Activated naive CD8-positive, alpha-beta T cell treated with anti-CD3 and anti-CD28 coated beads, Interleukin-2, amount 50 U/mL, for 24 hours (primary cell): ENCODE data around the gene PPOX.

ENCODE experiments used
- ATAC-seq: fragments of 150-1000 bp; cut with Tn5 transposase; one replicate; pipeline ENCODE4 v1.10.0; 2021
- DNase-seq: peaks from one replicate; pipeline ENCODE4 v3.0.0; 2021
- H3K27ac Mint-ChIP-seq: one replicate; pipeline ENCODE4 v1.8.0; 2021; ENCODE audit warnings: mild to moderate bottlenecking, mixed read lengths
- H3K27me3 Mint-ChIP-seq: one replicate; pipeline ENCODE4 v1.8.0; 2021; ENCODE audit warnings: mixed read lengths
- H3K36me3 Mint-ChIP-seq: one replicate; pipeline ENCODE4 v1.8.0; 2021; ENCODE audit warnings: low read depth, mixed read lengths
- H3K4me1 Mint-ChIP-seq: one replicate; pipeline ENCODE4 v1.8.0; 2021; ENCODE audit warnings: mixed read lengths
- H3K4me3 Mint-ChIP-seq: one replicate; pipeline ENCODE4 v1.8.0; 2021; ENCODE audit warnings: mild to moderate bottlenecking, moderate library complexity, mixed read lengths
- H3K9me3 Mint-ChIP-seq: one replicate; pipeline ENCODE4 v1.8.0; 2021; ENCODE audit warnings: mixed read lengths

PPOX gene

DNA sequence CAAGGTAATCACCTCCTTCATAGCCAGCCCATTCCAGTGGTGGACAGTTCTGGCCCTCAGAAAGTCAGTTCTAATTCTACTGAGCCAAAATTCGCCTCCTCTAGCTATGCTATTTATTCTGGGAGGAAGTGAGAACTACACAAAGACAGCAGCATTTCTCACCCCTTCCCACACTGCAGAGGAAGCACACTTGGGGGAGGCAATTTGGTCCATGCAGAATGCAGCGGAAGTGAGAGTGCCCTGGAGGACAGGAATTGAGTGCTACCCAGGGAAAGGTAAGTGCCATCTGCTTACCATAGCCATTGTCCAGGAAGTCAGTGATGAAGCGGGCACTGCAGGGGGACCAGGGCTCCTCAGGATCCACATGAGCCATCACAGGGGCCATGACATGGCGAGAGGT is 28.9 kb downstream of the PPOX start:
- H3K4me3 Mint-ChIP-seq, result no peak overlapping the region
- peak overlapping the region; percentile 42 for H3K27ac Mint-ChIP-seq
- H3K36me3 Mint-ChIP-seq, result no peaks in the 10 kb centered on the region
- ATAC-seq (no peak), DNase-seq (no peak)
- no peaks in the 10 kb centered on the region for H3K9me3 Mint-ChIP-seq
- no peaks in the 10 kb centered on the region for H3K27me3 Mint-ChIP-seq
- peaks cover 31% of the 10 kb centered on the region for H3K4me1 Mint-ChIP-seq

DNA sequence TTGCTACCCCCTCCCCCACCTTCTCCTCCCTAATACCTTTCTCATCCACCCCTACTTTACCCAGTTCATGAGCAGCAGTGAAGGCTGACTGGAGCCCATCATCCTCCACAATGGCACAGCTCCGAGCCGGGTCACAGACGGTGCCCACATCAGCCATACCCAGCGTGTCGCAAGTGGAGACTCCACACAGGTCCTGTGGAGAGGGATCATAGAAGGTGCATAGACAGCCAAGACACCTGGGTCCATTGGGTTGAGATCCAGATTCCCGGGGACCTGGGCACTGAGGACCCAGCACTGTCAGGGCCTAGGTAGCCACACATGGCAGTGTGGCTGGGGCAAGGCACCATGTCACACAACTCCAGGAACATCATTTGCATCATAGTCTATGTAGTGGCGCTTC is 29.9 kb downstream of the PPOX start:
- no peak for ATAC-seq
- no peak overlapping the region for H3K27ac Mint-ChIP-seq
- no peak overlapping the region for H3K4me3 Mint-ChIP-seq
- no peaks in the 10 kb centered on the region for H3K27me3 Mint-ChIP-seq
- H3K9me3 Mint-ChIP-seq, result no peaks in the 10 kb centered on the region
- no peak for DNase-seq
- peaks cover 41% of the 10 kb centered on the region for H3K4me1 Mint-ChIP-seq
- no peaks in the 10 kb centered on the region for H3K36me3 Mint-ChIP-seq

DNA sequence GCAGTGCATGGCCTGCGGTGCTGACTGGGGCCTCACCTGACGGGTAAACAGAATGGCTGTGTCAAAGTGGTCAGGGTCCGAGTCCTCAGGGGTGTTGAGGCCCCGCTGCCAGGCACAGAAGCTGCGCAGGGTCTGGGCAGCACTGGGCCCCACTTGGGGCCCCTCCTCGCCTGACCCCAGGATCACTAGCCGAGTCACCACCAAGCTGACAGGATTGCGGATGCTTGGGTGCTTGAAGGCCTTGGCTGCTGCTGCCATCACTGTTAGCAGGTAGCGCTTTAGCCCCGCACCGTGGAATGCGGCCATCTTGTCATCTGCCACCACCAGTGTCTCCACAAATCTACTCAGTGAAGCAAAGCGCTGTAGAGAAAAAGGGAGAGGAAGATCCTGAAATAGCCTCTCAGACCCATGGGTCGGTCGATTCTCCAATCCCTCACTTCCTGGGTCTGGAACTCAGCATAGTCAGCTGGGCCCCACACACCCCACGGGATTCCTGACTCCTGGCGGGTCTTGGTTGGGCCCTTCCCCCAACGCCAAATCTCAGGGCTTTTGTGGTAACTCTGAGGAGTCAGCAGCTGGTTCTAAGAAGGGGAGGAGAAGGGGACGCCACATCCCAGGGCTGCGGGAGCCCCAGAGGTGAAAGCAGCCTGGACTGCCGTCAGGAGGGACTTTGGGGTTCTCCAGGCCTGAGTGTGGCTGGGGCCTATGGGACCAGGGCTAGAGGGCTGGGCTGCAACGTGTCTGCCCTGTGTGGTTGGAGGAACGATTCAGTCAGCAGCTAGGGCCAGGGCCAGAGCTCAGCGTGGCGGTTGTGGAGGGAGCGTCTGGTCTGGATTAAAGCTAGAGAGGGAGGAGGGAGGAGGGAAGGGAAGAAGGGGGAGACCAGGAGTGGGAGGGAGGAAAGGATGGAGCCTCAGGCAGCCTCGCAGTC is 30.6 kb downstream of the PPOX start:
- Mint-ChIP-seq H3K27ac (no peak overlapping the region), H3K4me3 (no peak overlapping the region), H3K27me3 (no peaks in the 10 kb centered on the region), H3K4me1 (peaks cover 48% of the 10 kb centered on the region), H3K9me3 (no peaks in the 10 kb centered on the region), H3K36me3 (no peaks in the 10 kb centered on the region)
- ATAC-seq, result no peak
- DNase-seq, result no peak

DNA sequence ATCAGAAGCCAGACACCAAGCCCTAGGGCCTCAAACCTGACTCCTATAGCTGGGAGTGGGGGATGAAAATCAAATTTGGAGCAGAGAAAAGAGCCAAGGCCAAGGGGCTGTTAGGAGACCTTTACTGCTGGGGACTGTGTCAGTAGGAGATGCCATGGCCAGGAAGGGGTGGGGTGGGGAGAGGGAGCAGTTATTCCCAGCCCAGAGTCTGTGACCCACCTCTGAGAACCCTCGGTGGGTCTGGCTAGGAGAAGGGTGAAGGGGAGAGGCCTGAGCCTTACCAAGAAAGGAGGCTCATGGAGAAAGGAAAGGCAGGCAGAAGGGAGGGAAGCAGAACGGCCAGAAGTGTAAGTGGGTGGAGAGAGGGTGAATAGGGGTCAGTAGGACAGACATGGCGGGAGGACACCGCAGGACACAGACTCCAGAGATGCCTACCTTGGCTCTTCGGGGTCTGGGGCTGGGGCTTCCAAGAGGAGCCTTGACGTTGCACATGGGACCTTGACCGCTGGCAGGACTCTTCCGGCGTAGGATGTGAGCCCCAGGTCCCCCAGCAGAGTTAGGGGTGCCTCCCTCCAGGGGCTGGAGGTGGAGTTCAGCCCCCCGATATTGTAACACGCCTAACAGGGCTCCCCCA is 31.5 kb downstream of the PPOX start:
- no peaks in the 10 kb centered on the region for H3K27me3 Mint-ChIP-seq
- no peaks in the 10 kb centered on the region for H3K36me3 Mint-ChIP-seq
- H3K9me3 Mint-ChIP-seq, result no peaks in the 10 kb centered on the region
- H3K27ac Mint-ChIP-seq, result no peak overlapping the region
- H3K4me3 Mint-ChIP-seq, result no peak overlapping the region
- no peak for ATAC-seq
- peaks cover 46% of the 10 kb centered on the region for H3K4me1 Mint-ChIP-seq
- DNase-seq, result no peak

DNA sequence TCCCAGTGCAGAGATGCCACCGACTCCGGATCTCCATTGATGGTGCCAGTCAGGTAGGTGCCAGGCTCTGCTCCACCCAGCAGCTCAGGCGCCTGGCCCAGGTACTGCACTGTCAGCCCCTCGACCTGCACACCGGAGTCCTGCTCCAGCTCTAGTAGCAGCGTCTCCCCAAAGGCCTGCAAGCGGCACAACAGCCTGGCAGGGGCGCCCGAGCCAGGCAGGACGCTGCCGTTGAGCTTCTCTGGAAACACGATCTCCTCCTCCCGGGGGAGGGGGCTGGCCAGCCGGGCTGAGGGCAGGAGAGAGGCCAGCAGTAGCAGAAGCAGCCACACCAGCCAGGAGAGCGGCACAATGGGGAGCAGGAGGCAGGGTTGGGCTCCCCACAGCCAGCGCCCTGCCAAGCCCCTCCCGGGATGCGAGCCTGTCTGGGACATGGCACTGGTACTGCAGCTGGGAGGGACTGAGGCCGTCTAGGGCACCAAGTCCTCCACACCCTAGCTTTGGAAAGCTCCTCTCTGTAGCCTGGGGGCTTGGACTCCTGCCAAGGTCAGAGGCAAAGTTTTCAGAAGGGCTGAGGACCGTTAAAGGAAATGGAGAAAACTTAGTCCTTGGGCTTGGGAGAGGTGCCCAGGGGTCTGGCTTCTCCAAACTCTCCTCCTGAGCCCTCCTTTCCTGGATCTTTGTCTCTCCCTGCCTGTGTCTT is 32.1 kb downstream of the PPOX start:
- no peak for DNase-seq
- ATAC-seq, result no peak

DNA sequence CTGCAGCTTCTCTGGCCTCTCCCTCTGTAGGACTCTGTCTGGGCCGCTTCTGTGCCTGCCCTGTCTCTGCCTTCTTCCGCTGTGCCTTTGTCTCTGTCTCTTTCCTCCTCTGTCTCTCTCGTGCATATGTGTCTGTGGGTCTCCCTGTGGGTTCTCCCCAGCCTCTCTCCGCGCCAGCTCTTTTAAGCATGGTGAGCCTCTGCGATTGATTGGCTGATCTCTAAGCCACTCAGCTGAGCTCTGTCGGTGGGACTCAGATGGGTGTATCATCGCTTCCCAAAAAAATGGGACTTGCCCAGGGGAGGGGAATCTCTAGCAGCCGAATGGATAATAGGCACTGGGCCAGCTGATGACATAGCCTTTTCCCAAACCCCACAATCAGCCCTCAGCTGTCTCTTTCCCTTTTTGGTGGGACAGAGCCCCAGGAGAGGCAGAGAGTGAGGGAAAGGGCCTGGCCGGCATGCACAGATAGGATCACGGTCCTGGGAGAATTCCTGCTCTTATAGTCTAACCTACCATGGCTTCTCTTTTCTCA is 32.7 kb downstream of the PPOX start, which contains the start of gene ADAMTS4:
Gene ADAMTS4, minus strand, starts transcription at position 158 of the 535 bp plus-strand sequence. CDS start 427 bp downstream, outside the sequence.
- ATAC-seq (no peak), DNase-seq (no peak)
- H3K9me3 Mint-ChIP-seq, result no peaks in the 10 kb centered on the region
- H3K4me3 Mint-ChIP-seq, result peak within 1 kb of the TSS; percentile 63
- H3K4me1 Mint-ChIP-seq, result peaks cover 54% of the 10 kb centered on the region
- peak within 1 kb of the TSS; percentile 89 for H3K27ac Mint-ChIP-seq
- peaks cover 5% of the 10 kb centered on the region for H3K36me3 Mint-ChIP-seq
- no peaks in the 10 kb centered on the region for H3K27me3 Mint-ChIP-seq

More for the DNA sequence above, 32.1 kb downstream of the PPOX start:
- H3K27ac Mint-ChIP-seq, result no peak overlapping the region
- no peak overlapping the region for H3K4me3 Mint-ChIP-seq
- H3K4me1 Mint-ChIP-seq, result peaks cover 50% of the 10 kb centered on the region
- no peaks in the 10 kb centered on the region for H3K9me3 Mint-ChIP-seq
- H3K27me3 Mint-ChIP-seq, result no peaks in the 10 kb centered on the region
- H3K36me3 Mint-ChIP-seq, result no peaks in the 10 kb centered on the region

DNA sequence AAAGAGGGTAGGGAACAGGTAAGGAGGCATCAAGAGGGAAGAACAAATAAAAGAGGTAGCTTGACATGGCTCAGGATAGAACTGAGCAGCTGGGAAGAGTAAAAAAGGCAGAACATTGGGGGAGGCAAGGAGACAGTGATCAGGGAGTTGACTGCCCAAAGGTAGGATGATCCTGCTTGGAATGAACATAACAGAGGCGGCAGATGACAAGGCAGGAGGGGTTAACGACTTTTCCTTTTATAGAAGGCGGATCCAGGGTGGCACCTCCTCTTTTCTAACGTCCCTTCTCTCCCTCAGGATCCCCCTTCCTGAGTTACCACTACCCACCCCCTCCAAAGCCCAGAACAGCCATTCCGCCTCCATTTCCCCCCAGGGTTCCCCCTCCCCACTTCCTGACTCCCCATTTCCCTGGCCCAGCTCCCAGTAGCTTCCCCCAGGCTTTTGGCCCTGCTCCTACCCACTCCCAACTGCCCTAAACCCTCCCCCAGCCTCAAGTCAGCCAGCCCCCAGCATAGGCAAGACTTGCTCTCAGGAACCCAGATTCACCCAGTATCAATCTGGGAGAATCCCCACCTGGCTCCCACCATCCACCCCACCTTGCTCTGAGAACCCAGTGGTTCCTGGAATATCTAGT is 33.4 kb downstream of the PPOX start:
- peak overlapping the region; percentile 63 for H3K4me3 Mint-ChIP-seq
- H3K36me3 Mint-ChIP-seq, result peaks cover 11% of the 10 kb centered on the region
- H3K27ac Mint-ChIP-seq, result peak overlapping the region; percentile 89
- no peaks in the 10 kb centered on the region for H3K27me3 Mint-ChIP-seq
- H3K4me1 Mint-ChIP-seq, result peaks cover 56% of the 10 kb centered on the region
- no peak for ATAC-seq
- no peak for DNase-seq
- no peaks in the 10 kb centered on the region for H3K9me3 Mint-ChIP-seq

DNA sequence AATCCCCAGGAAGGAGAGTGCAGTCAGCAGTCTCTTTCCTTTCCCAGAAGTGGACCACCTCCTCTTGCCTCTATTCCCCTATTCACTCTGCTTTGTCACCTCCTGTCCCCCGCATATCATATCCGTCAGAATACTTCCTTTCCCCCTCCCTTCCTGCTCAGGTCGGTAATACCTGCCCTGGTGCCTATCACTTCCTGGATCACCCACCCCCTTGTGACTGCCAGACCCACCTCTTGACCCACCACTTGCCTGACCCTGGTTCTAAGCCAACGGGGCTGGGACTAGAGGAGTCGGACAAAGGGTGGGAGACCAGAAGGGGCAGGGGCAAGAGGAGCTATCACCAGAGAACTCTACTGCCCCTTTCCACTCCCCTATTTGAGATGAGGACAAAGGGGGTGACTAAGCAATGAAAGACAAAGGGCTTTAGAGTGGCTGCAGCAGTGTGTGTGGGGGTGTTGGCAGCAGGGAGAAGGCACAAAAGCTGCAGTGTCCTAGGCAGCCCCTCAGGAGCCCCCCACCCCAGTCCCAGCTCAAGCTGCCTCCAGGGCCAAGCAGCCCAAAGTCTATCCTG is 34.3 kb downstream of the PPOX start:
- H3K27me3 Mint-ChIP-seq, result no peaks in the 10 kb centered on the region
- peaks cover 54% of the 10 kb centered on the region for H3K4me1 Mint-ChIP-seq
- DNase-seq (no peak), ATAC-seq (no peak)
- no peaks in the 10 kb centered on the region for H3K9me3 Mint-ChIP-seq
- H3K4me3 Mint-ChIP-seq, result peak overlapping the region; percentile 63
- peaks cover 18% of the 10 kb centered on the region for H3K36me3 Mint-ChIP-seq
- H3K27ac Mint-ChIP-seq, result peak overlapping the region; percentile 89

DNA sequence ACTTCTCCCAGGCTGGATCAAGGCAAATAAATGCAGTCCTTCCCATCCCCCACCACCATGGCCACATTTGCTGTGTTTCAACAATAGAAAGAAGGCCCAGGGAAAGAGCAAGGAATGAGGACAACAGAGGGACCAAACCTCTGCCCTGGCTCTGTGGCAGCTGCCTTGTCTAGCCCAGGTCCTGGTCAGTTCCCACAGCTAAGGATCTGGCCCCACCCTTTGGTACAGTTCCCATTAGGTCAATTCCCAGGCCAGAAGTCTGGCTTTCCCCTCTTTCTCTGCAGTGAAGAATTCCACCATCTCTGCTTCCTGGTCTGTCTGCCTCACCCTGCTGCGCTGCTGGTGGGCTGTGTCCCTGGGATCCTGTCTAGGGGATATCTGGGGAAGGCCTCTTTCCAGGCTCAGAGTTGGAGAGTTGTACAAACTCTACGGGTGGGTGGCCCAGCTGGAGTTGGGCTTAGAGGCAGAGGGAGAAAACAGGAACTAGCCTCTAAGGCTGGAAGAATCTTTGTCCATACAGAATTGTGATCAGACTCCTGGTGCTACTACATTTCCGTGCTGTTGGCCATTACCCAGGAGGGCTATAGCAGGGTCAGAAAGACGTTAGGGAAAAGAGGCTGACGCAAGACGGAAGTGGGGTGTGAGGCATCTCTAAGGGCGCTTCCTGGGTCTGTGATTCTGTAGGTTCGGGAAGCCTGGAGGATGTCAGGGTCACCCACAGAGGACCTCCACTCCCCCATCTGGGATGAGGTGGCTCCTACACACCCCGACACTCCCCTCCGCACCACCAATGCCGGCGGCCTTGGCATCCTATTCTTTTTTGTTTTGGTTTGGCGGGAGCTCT is 35.0 kb downstream of the PPOX start:
- ATAC-seq, result no peak
- no peaks in the 10 kb centered on the region for H3K9me3 Mint-ChIP-seq

DNA sequence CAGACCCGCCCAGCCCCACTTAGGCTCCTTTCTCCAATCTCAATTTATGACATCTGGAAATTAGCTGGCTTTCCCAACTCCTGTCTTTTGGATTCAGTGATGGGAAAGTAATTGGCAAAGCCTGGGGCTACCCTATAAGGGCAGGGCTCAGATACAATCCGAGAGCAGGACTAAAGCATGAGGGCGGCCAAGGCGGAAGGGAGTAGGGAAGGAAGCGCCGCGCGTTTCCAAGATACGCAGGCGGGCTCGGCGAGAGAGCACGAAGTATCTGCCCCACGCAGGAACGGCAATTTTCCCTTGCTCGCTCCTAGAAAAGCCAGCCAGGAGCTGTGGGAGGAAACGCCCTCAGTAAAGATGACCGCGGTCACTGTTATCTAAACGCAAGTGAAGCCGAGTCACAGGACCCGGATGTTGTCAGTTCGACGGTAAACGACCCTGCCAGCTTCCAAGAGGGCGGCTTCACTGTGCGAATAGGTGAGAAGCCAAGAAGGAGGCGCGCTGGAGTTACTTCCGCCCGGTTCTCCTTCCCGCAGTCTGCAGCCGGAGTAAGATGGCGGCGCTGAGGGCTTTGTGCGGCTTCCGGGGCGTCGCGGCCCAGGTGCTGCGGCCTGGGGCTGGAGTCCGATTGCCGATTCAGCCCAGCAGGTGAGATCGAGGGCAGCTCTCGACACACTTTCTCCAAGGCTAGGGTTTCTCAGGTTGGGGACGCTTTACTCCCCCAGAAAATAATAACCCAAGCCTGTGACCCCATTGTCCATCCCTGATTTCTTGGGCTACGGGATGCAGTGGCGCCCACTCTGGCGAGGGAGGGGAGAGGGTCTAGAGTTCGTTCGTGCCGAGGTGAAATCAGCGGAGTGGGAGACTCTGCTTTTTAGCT is 35.8 kb downstream of the PPOX start, which contains the start of gene NDUFS2:
Gene NDUFS2, plus strand, starts transcription at position 532 of the 877 bp plus-strand sequence. Its CDS starts 19 bp downstream, at position 551.
- no peaks in the 10 kb centered on the region for H3K9me3 Mint-ChIP-seq
- no peaks in the 10 kb centered on the region for H3K27me3 Mint-ChIP-seq
- ATAC-seq (peak; percentile 98), DNase-seq (peak; percentile 93)
- H3K4me3 Mint-ChIP-seq, result peak within 1 kb of the TSS; percentile 91
- peaks cover 26% of the 10 kb centered on the region for H3K36me3 Mint-ChIP-seq
- H3K4me1 Mint-ChIP-seq, result peaks cover 60% of the 10 kb centered on the region
- H3K27ac Mint-ChIP-seq, result peak within 1 kb of the TSS; percentile 89

More for the DNA sequence above, 35.0 kb downstream of the PPOX start:
- Mint-ChIP-seq H3K4me3 (peak overlapping the region; percentile 91), H3K36me3 (peaks cover 22% of the 10 kb centered on the region), H3K27me3 (no peaks in the 10 kb centered on the region), H3K27ac (peak overlapping the region; percentile 89), H3K4me1 (peaks cover 54% of the 10 kb centered on the region)
- DNase-seq, result no peak

DNA sequence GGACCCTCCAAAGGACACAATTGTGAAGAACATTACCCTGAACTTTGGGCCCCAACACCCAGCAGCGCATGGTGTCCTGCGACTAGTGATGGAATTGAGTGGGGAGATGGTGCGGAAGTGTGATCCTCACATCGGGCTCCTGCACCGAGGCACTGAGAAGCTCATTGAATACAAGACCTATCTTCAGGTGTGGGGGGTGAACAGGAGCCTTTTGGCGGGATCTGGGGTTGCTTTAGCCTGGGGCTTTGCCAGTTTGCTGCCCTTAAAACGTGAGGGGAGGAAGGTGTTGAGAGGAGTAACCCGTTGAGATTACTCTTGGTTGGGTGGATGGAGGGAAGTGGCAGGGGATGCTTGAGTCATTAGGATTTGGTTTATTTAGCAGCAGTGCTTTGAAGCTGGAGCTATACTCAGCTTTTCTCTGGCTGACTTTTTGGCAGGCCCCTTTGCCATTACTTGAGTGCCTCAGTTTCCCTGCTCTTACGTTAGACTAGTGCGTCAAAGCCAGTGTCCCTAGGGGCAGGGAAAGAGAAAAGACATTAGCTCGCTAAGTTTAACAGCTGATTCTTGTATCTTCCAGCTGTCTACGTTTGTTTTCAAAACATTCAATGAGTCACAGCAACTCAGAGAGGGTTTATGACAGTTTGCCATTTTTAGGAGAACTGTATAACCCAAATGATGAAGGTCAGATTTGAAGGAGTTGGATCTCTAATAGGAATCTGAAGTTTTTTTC is 40.4 kb downstream of the PPOX start:
- Mint-ChIP-seq H3K4me1 (peaks cover 51% of the 10 kb centered on the region), H3K27ac (no peak overlapping the region), H3K4me3 (no peak overlapping the region), H3K27me3 (no peaks in the 10 kb centered on the region), H3K9me3 (no peaks in the 10 kb centered on the region), H3K36me3 (peaks cover 46% of the 10 kb centered on the region)
- DNase-seq (no peak), ATAC-seq (no peak)

DNA sequence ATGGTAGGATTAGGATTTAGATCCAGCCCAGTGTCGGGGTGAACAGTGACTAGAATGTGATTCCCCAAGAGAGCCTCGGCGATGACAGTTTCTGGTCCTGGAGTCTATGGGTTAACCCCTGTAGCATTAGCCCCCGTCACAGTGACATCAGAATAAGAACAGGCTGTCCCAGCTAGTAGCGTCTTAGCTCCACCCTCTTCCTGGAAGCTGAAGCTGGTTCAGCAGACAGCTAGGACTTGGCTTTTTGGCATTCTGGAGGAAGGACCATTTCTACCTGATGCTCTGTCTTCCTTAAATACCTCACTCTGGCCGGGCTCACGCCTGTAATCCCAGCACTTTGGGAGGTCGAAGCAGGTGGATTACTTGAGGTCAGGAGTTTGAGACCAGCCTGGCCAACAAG is 40.9 kb downstream of the PPOX start:
- peaks cover 52% of the 10 kb centered on the region for H3K36me3 Mint-ChIP-seq
- no peaks in the 10 kb centered on the region for H3K9me3 Mint-ChIP-seq
- H3K4me3 Mint-ChIP-seq, result no peak overlapping the region
- H3K4me1 Mint-ChIP-seq, result peaks cover 49% of the 10 kb centered on the region
- no peaks in the 10 kb centered on the region for H3K27me3 Mint-ChIP-seq
- H3K27ac Mint-ChIP-seq, result no peak overlapping the region
- no peak for DNase-seq
- no peak for ATAC-seq
